Esophagus squamous epithelium (tissue), 4 donors: ENCODE results near the gene ARHGEF12.

Experiments used
- POLR2A ChIP-seq, 4 donors: fragments of 450-650 bp; IDR thresholded peaks; one replicate each; pipeline ENCODE4 v1.6.1; 2017; ENCODE audit warnings: antibody characterized with exemption in 4 of 4, mild to moderate bottlenecking in 4 of 4, moderate library complexity in 3 of 4
- TF ChIP-seq, protein P1 (sequence below), 6 experiments: fragments of 450-650 bp in 4 of 6; fragments of 200-600 bp in 2 of 6; sonication (generic) in 2 of 6; IDR thresholded peaks; one replicate each; pipeline ENCODE4 v1.5.1; 2016 to 2019; ENCODE audit warnings: antibody characterized with exemption in 6 of 6, mild to moderate bottlenecking in 4 of 6, moderate library complexity in 4 of 6

DNA sequence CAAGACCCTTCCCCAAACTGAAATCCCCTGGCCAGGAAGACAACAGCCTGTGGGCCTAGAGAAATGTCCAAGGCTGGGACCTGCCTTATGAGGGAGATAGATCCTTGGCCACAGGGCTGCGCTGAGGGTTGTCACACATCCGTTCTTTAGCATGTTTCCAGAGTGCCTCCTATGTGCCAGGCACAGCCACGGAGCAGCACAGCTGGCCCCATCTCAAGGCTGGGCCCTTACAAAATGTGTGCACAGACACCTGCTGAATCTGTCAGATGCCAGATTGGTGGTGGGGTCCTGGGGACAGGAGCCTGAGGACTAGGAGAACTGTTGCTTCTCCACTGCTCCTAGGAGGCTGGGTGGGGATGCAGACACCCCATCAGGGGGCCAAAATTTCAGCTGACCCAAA is 186.5 kb downstream of the ARHGEF12 start:
- no peak for TF ChIP-seq POLR2A (IDR thresholded peaks at IDR 0.05)
- TF ChIP-seq, protein P1, sequence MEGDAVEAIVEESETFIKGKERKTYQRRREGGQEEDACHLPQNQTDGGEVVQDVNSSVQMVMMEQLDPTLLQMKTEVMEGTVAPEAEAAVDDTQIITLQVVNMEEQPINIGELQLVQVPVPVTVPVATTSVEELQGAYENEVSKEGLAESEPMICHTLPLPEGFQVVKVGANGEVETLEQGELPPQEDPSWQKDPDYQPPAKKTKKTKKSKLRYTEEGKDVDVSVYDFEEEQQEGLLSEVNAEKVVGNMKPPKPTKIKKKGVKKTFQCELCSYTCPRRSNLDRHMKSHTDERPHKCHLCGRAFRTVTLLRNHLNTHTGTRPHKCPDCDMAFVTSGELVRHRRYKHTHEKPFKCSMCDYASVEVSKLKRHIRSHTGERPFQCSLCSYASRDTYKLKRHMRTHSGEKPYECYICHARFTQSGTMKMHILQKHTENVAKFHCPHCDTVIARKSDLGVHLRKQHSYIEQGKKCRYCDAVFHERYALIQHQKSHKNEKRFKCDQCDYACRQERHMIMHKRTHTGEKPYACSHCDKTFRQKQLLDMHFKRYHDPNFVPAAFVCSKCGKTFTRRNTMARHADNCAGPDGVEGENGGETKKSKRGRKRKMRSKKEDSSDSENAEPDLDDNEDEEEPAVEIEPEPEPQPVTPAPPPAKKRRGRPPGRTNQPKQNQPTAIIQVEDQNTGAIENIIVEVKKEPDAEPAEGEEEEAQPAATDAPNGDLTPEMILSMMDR (IDR thresholded peaks at IDR 0.05), result no peak
